RPMI8226 (cell line): ENCODE results near the gene GNGT1.
A peak's percentile ranks its signal among the peaks of the same experiment; 100 is the strongest.

Experiments
- DNase-seq: peaks from one replicate; pipeline ENCODE4 v3.0.0-alpha.2; 2015

The GNGT1 gene

GRCh38 chr7:93906267-93906666 is at the start of gene GNGT1:
Gene GNGT1 (plus strand): TSS chr7:93906567. CDS start chr7:93906747, 180 bp downstream.
- no peak for DNase-seq

GRCh38 chr7:93858857-93859256 is 47.5 kb upstream of the GNGT1 start:
- no peak for DNase-seq

- DNase-seq: no peak
These were observed 46.1 kb upstream of the GNGT1 start for GRCh38 chr7:93860261-93860660.

GRCh38 chr7:93861325-93861949 is 44.9 kb upstream of the GNGT1 start:
- no peak for DNase-seq

- no peak for DNase-seq
These were observed 43.7 kb upstream of the GNGT1 start for GRCh38 chr7:93862651-93863050.

GRCh38 chr7:93866886-93867285 is 39.5 kb upstream of the GNGT1 start:
- no peak for DNase-seq

- DNase-seq: no peak
These were observed 32.3 kb upstream of the GNGT1 start for GRCh38 chr7:93873998-93874574.

- peak; percentile 6 for DNase-seq
These were observed 28.6 kb upstream of the GNGT1 start for GRCh38 chr7:93877742-93878141.

GRCh38 chr7:93879356-93879755 is 27.0 kb upstream of the GNGT1 start:
- DNase-seq: no peak

- DNase-seq: no peak
These were observed 23.9 kb upstream of the GNGT1 start for GRCh38 chr7:93882468-93882867.

GRCh38 chr7:93883078-93883916 is 23.1 kb upstream of the GNGT1 start:
- no peak for DNase-seq

GRCh38 chr7:93883917-93884345 is 22.4 kb upstream of the GNGT1 start:
- DNase-seq: no peak

GRCh38 chr7:93884541-93884940 is 21.8 kb upstream of the GNGT1 start:
- DNase-seq: no peak

GRCh38 chr7:93889261-93889660 is 17.1 kb upstream of the GNGT1 start:
- no peak for DNase-seq

GRCh38 chr7:93890041-93890463 is 16.3 kb upstream of the GNGT1 start:
- no peak for DNase-seq

- no peak for DNase-seq
These were observed 15.8 kb upstream of the GNGT1 start, which contains the start of gene TFPI2 for GRCh38 chr7:93890464-93891068. Gene TFPI2 (minus strand): TSS chr7:93890753. CDS start chr7:93890678, 75 bp downstream.

- DNase-seq: no peak
These were observed 11.9 kb upstream of the GNGT1 start for GRCh38 chr7:93894426-93894825.

- no peak for DNase-seq
These were observed 11.3 kb upstream of the GNGT1 start for GRCh38 chr7:93894966-93895640.

GRCh38 chr7:93895859-93896600 is 10.3 kb upstream of the GNGT1 start:
- DNase-seq: no peak

- no peak for DNase-seq
These were observed 8.7 kb upstream of the GNGT1 start for GRCh38 chr7:93897680-93898079.

- DNase-seq: peak; percentile 28
These were observed 3.5 kb upstream of the GNGT1 start for GRCh38 chr7:93902777-93903423.
